Duodenal mucosa (tissue), 2 donors: Measurements from ENCODE around the gene SH2D4B.

Source experiments
- H3K27ac ChIP-seq: one replicate; pipeline ENCODE4 v1.7.0; 2013; ENCODE audit warnings: low read depth, low read length
- H3K27me3 ChIP-seq, 2 donors: one replicate each; pipeline ENCODE4 v1.7.0; 2013; ENCODE audit warnings: low read length in 2 of 2, control low read depth in 1 of 2; ENCODE audit not compliant: insufficient read depth in 2 of 2, control insufficient read depth in 1 of 2
- H3K36me3 ChIP-seq, 2 donors: one replicate each; pipeline ENCODE4 v1.7.0; 2013; ENCODE audit warnings: low read length in 2 of 2, control low read depth in 1 of 2; ENCODE audit not compliant: insufficient read depth in 2 of 2, control insufficient read depth in 1 of 2
- H3K4me1 ChIP-seq, 2 donors: one replicate each; pipeline ENCODE4 v1.7.0; 2013; ENCODE audit warnings: low read length in 2 of 2, control low read depth in 1 of 2; ENCODE audit not compliant: insufficient read depth in 2 of 2, control insufficient read depth in 1 of 2
- H3K4me3 ChIP-seq, 2 donors: one replicate each; pipeline ENCODE4 v1.7.0; 2013; ENCODE audit warnings: low read length in 2 of 2, low read depth in 1 of 2
- H3K9ac ChIP-seq, 2 donors: one replicate each; pipeline ENCODE4 v1.7.0; 2013; ENCODE audit warnings: low read length in 2 of 2, low read depth in 1 of 2
- H3K9me3 ChIP-seq, 2 donors: one replicate each; pipeline ENCODE4 v1.7.0; 2013; ENCODE audit warnings: low read length in 2 of 2, control low read depth in 1 of 2; ENCODE audit not compliant: control insufficient read depth in 1 of 2

Gene SH2D4B

GRCh38 chr10:80609331-80609730 lies 71.6 kb downstream of the SH2D4B start:
- no peaks in the 10 kb centered on the region for H3K4me1 ChIP-seq
- H3K36me3 ChIP-seq, result no peaks in the 10 kb centered on the region
- no peak overlapping the region for H3K9ac ChIP-seq
- no peaks in the 10 kb centered on the region for H3K27me3 ChIP-seq
- H3K27ac ChIP-seq, result no peak overlapping the region
- H3K4me3 ChIP-seq, result no peak overlapping the region
- H3K9me3 ChIP-seq, result no peaks in the 10 kb centered on the region

GRCh38 chr10:80611481-80612185 lies 73.9 kb downstream of the SH2D4B start:
- H3K4me3 ChIP-seq, result no peak overlapping the region

GRCh38 chr10:80612261-80612660 lies 74.6 kb downstream of the SH2D4B start:
- Histone ChIP-seq H3K36me3 (no peaks in the 10 kb centered on the region), H3K9ac (no peak overlapping the region), H3K4me1 (no peaks in the 10 kb centered on the region), H3K9me3 (no peaks in the 10 kb centered on the region), H3K27ac (no peak overlapping the region), H3K4me3 (no peak overlapping the region), H3K27me3 (peaks cover 0 to 3% of the 10 kb centered on the region in 2 donors)

More at GRCh38 chr10:80611481-80612185, 73.9 kb downstream of the SH2D4B start:
- Histone ChIP-seq H3K27me3 (no peaks in the 10 kb centered on the region), H3K9ac (no peak overlapping the region), H3K27ac (no peak overlapping the region), H3K9me3 (no peaks in the 10 kb centered on the region), H3K36me3 (no peaks in the 10 kb centered on the region), H3K4me1 (no peaks in the 10 kb centered on the region)

GRCh38 chr10:80613466-80614170 lies 75.9 kb downstream of the SH2D4B start:
- Histone ChIP-seq H3K9ac (no peak overlapping the region), H3K36me3 (no peaks in the 10 kb centered on the region), H3K27ac (no peak overlapping the region), H3K9me3 (no peaks in the 10 kb centered on the region), H3K4me1 (no peaks in the 10 kb centered on the region), H3K27me3 (peaks cover 0 to 3% of the 10 kb centered on the region in 2 donors), H3K4me3 (no peak overlapping the region)

GRCh38 chr10:80614576-80615416 lies 77.1 kb downstream of the SH2D4B start:
- no peaks in the 10 kb centered on the region for H3K9me3 ChIP-seq
- H3K27me3 ChIP-seq, result peaks cover 0 to 3% of the 10 kb centered on the region in 2 donors
- H3K36me3 ChIP-seq, result no peaks in the 10 kb centered on the region
- no peak overlapping the region for H3K27ac ChIP-seq
- H3K4me1 ChIP-seq, result no peaks in the 10 kb centered on the region
- H3K9ac ChIP-seq, result no peak overlapping the region
- no peak overlapping the region for H3K4me3 ChIP-seq

DNA sequence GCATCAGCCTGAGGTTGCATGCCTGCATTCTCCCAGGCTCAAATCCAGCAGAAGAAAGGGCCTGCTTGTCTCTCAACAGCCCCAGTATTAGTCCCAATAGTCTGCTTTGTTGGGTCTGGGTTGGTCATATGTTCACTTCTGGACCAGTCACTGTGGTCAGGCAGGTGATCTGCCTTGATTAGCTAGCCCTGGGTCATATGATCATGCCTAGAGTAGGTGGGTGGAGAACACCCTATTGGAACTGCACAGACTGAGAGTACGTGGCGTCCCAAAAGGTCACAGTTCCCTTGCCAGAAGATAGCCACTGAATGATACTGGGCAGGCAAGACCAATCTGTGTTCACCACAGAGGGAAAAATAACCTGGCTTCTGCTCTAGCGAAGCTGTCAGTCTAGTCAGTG lies 80.1 kb downstream of the SH2D4B start:
- Histone ChIP-seq H3K36me3 (no peaks in the 10 kb centered on the region), H3K27ac (no peak overlapping the region), H3K4me1 (no peaks in the 10 kb centered on the region), H3K4me3 (no peak overlapping the region), H3K9me3 (no peaks in the 10 kb centered on the region), H3K9ac (no peak overlapping the region), H3K27me3 (peaks cover 0 to 3% of the 10 kb centered on the region in 2 donors)

DNA sequence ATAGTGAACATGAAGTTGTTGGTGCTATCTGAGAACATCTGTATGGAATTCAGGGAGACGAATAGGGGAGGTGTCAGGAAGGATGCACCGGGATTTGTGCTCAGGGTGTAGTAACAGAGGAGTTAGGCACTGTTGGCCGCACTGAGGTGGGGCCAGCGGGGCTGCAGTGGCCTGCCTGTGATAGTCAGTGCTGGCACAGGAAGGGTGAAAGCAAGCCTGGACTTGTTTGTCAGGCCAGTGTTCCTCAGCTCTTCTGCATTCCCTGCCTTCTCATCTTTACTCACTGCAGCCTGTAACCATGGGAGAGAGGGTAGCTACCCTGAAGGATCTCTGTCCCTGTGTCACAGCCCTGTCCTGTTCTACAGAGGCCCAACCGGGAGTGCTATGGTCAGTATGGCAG lies 81.3 kb downstream of the SH2D4B start:
- H3K36me3 ChIP-seq, result no peaks in the 10 kb centered on the region
- no peak overlapping the region for H3K9ac ChIP-seq
- H3K27ac ChIP-seq, result no peak overlapping the region
- H3K9me3 ChIP-seq, result no peaks in the 10 kb centered on the region
- H3K4me3 ChIP-seq, result no peak overlapping the region
- peaks cover 0 to 3% of the 10 kb centered on the region in 2 donors for H3K27me3 ChIP-seq
- no peaks in the 10 kb centered on the region for H3K4me1 ChIP-seq

DNA sequence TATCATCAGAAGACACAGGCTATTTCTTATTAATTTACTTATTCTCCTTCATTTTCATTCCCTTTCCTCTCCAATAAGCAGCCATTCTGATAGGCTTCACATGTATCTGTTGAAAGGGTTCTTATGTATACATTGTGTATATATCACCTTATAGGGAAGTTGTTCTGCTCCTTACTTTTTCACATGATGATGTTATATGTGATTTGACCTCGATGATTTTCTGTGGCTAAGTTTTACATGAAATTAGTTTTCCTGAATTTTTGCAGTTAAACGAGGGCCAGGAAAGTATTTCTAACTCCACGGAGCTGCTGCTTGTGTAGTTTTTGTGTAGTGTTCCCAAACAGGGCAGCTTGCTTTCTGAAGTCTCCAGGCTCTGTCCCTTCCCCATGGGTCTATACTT lies 84.5 kb downstream of the SH2D4B start:
- Histone ChIP-seq H3K4me1 (no peaks in the 10 kb centered on the region), H3K27ac (no peak overlapping the region), H3K36me3 (no peaks in the 10 kb centered on the region), H3K9me3 (no peaks in the 10 kb centered on the region), H3K4me3 (no peak overlapping the region), H3K27me3 (peaks cover 0 to 1% of the 10 kb centered on the region in 2 donors), H3K9ac (no peak overlapping the region)

DNA sequence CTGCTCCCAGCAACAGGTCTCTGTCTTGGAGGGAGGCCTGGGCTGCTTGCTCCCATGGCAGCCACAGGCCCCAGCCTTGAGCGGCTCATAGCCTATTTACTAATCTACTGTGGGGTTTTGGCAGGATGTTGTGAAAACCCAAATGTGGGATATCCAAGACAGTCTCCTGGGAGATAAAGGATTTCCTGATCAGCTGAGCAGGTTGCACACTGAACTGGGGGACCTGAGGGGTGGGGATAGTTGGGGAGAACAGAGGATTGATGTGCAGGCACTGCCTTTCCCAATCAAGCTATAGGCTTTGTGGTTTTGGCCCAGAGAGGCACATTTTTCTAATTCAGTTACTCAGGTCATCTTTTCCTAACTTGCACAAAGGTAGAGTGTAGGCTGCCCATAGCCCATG lies 92.6 kb downstream of the SH2D4B start:
- no peaks in the 10 kb centered on the region for H3K27me3 ChIP-seq
- no peaks in the 10 kb centered on the region for H3K9me3 ChIP-seq
- no peaks in the 10 kb centered on the region for H3K4me1 ChIP-seq
- no peak overlapping the region for H3K4me3 ChIP-seq
- H3K27ac ChIP-seq, result no peak overlapping the region
- no peaks in the 10 kb centered on the region for H3K36me3 ChIP-seq
- no peak overlapping the region for H3K9ac ChIP-seq

DNA sequence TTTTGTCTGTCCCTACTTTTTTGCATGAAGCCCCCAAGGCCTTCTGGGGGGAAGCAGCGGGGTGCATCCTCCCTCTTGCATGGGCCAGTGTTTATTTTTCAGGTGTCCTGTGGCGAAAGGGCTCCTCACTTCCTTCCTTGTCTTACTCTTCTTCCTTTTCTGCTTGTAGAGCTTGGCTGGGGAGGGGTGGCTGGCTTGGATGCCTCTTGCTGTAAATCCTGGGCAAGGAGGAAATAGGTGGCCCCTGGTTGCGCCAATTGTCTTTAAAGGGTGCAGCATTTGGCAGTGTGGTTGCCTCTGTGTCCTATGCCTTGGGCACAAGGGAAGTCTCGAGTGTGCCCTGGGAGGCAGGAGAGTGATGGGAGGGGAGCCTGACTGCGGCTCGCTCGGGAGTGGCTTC lies 95.0 kb downstream of the SH2D4B start:
- Histone ChIP-seq H3K27me3 (no peaks in the 10 kb centered on the region), H3K27ac (no peak overlapping the region), H3K4me1 (no peaks in the 10 kb centered on the region), H3K9me3 (no peaks in the 10 kb centered on the region), H3K36me3 (no peaks in the 10 kb centered on the region), H3K9ac (no peak overlapping the region), H3K4me3 (no peak overlapping the region)
